MM.1S (cell line): ENCODE results near the gene DNAJC3.
A peak's percentile ranks its signal among the peaks of the same experiment; 100 is the strongest.
"Not testable (repeated sequence)": the region's sequence is repeated elsewhere in the genome, so short reads cannot be mapped to it uniquely, and the experiment has no call there.

Source experiments
- DNase-seq: peaks from one replicate; pipeline ENCODE4 v3.0.0-alpha.2; 2015
- H2AFZ ChIP-seq: fragments of 300-600 bp; sonication (generic); 2 replicates; pipeline ENCODE4 v1.6.0; 2016; ENCODE audit warnings: antibody characterized with exemption, low read length
- H3F3A ChIP-seq: fragments of 300-600 bp; sonication (generic); 2 replicates; pipeline ENCODE4 v1.6.1; 2016; ENCODE audit warnings: mild to moderate bottlenecking, antibody characterized with exemption, low read length, moderate library complexity, mixed read lengths; ENCODE audit not compliant: insufficient read depth
- H3K27ac ChIP-seq: fragments of 300-600 bp; sonication (generic); 2 replicates; pipeline ENCODE4 v1.5.1; 2016; ENCODE audit warnings: mild to moderate bottlenecking, low read length
- H3K27me3 ChIP-seq: fragments of 300-600 bp; sonication (generic); replicated peaks from 2 replicates; pipeline ENCODE4 v1.6.0; 2016; ENCODE audit warnings: low read length; ENCODE audit not compliant: insufficient read depth
- H3K36me3 ChIP-seq: fragments of 300-600 bp; sonication (generic); replicated peaks from 2 replicates; pipeline ENCODE4 v1.6.1; 2016; ENCODE audit warnings: mild to moderate bottlenecking, low read length, mixed read lengths; ENCODE audit not compliant: insufficient read depth
- H3K4me1 ChIP-seq: fragments of 300-600 bp; sonication (generic); 2 replicates; pipeline ENCODE4 v1.6.1; 2016; ENCODE audit warnings: low read length, mixed read lengths
- H3K4me2 ChIP-seq: fragments of 300-600 bp; sonication (generic); 2 replicates; pipeline ENCODE4 v1.6.0; 2016; ENCODE audit warnings: low read depth, low read length
- H3K4me3 ChIP-seq: fragments of 300-600 bp; sonication (generic); 2 replicates; pipeline ENCODE4 v1.5.1; 2016; ENCODE audit warnings: low read length, mixed read lengths
- H3K79me2 ChIP-seq: fragments of 300-600 bp; sonication (generic); 2 replicates; pipeline ENCODE4 v1.6.1; 2016; ENCODE audit warnings: mixed run types, low read length, mixed read lengths
- H3K9ac ChIP-seq: fragments of 300-600 bp; sonication (generic); 2 replicates; pipeline ENCODE4 v1.6.1; 2016; ENCODE audit warnings: low read length, mixed read lengths
- H3K9me2 ChIP-seq: fragments of 300-600 bp; sonication (generic); replicated peaks from 2 replicates; pipeline ENCODE4 v1.6.1; 2016; ENCODE audit warnings: mild to moderate bottlenecking, low read length, mixed read lengths; ENCODE audit not compliant: insufficient read depth
- H3K9me3 ChIP-seq: fragments of 300-600 bp; sonication (generic); replicated peaks from 2 replicates; pipeline ENCODE4 v1.6.1; 2016; ENCODE audit warnings: mild to moderate bottlenecking, low read length, mixed read lengths; ENCODE audit not compliant: insufficient read depth
- H4K20me1 ChIP-seq: fragments of 300-600 bp; sonication (generic); 2 replicates; pipeline ENCODE4 v1.6.1; 2016; ENCODE audit warnings: mild to moderate bottlenecking, low read length, moderate library complexity, mixed read lengths; ENCODE audit not compliant: insufficient read depth
- CTCF ChIP-seq: fragments of 300-600 bp; sonication (generic); IDR thresholded peaks from 2 replicates; pipeline ENCODE4 v1.5.1; 2016; ENCODE audit warnings: antibody characterized with exemption, low read length, mixed read lengths
- EZH2 ChIP-seq: fragments of 300-600 bp; sonication (generic); optimal IDR thresholded peaks from 2 replicates; pipeline ENCODE3; 2017; ENCODE audit warnings: low read depth, mild to moderate bottlenecking, antibody characterized with exemption, low read length, mixed read lengths
- EZH2phosphoT487 ChIP-seq: fragments of 300-600 bp; sonication (generic); IDR thresholded peaks from 2 replicates; pipeline ENCODE4 v1.6.1; 2018; ENCODE audit warnings: antibody characterized with exemption, low read length

DNAJC3 gene

GRCh38 chr13:95710313-95710712 is 33.4 kb downstream of the DNAJC3 start:
- Histone ChIP-seq H3K4me1 (no peaks in the 10 kb centered on the region), H3K79me2 (peaks cover 27% of the 10 kb centered on the region), H3K27ac (no peak overlapping the region), H3K9me3 (no peaks in the 10 kb centered on the region), H3K27me3 (no peaks in the 10 kb centered on the region), H3K4me3 (no peak overlapping the region), H3K36me3 (no peaks in the 10 kb centered on the region; the same call in 1 of the 2 replicates), H2AFZ (no peak overlapping the region), H3K9me2 (no peaks in the 10 kb centered on the region), H4K20me1 (peaks cover 5% of the 10 kb centered on the region; the same call in 1 of the 2 replicates), H3F3A (no peaks in the 10 kb centered on the region), H3K9ac (no peak overlapping the region), H3K4me2 (no peak overlapping the region)
- DNase-seq, result no peak
- no peak for TF ChIP-seq EZH2phosphoT487
- TF ChIP-seq CTCF, result no peak
- no peak for TF ChIP-seq EZH2

GRCh38 chr13:95712846-95713245 is 35.9 kb downstream of the DNAJC3 start:
- H3K27me3 ChIP-seq, result not testable (repeated sequence)
- H3K79me2 ChIP-seq, result peaks cover 47% of the 10 kb centered on the region

GRCh38 chr13:95713651-95714050 is 36.7 kb downstream of the DNAJC3 start:
- Histone ChIP-seq H3K9me2 (no peaks in the 10 kb centered on the region), H3F3A (no peaks in the 10 kb centered on the region), H2AFZ (no peak overlapping the region), H4K20me1 (peaks cover 5% of the 10 kb centered on the region; the same call in 1 of the 2 replicates), H3K79me2 (peaks cover 53% of the 10 kb centered on the region), H3K4me1 (no peaks in the 10 kb centered on the region), H3K4me3 (no peak overlapping the region), H3K27me3 (no peaks in the 10 kb centered on the region), H3K27ac (no peak overlapping the region), H3K36me3 (peaks cover 3% of the 10 kb centered on the region; the same call in 1 of the 2 replicates), H3K9me3 (no peaks in the 10 kb centered on the region), H3K4me2 (no peak overlapping the region), H3K9ac (no peak overlapping the region)
- peak; percentile 4 for DNase-seq
- TF ChIP-seq CTCF (no peak), EZH2phosphoT487 (no peak), EZH2 (no peak)

More at GRCh38 chr13:95712846-95713245, 35.9 kb downstream of the DNAJC3 start:
- H3K36me3 ChIP-seq, H3K4me3 ChIP-seq, H3K9me2 ChIP-seq, H4K20me1 ChIP-seq, H3K9ac ChIP-seq, H3K4me2 ChIP-seq, H3K9me3 ChIP-seq, H2AFZ ChIP-seq, H3F3A ChIP-seq, DNase-seq, H3K4me1 ChIP-seq, H3K27ac ChIP-seq: not testable (repeated sequence)

- no peaks in the 10 kb centered on the region for H3K9me2 ChIP-seq
- H2AFZ ChIP-seq, result no peak overlapping the region
- peaks cover 5% of the 10 kb centered on the region; the same call in 1 of the 2 replicates for H4K20me1 ChIP-seq
- H3K4me3 ChIP-seq, result no peak overlapping the region
- H3K4me1 ChIP-seq, result no peaks in the 10 kb centered on the region
- H3F3A ChIP-seq, result no peaks in the 10 kb centered on the region
- H3K9me3 ChIP-seq, result no peaks in the 10 kb centered on the region
- peak; percentile 2 for DNase-seq
- H3K36me3 ChIP-seq, result peaks cover 3% of the 10 kb centered on the region; the same call in 1 of the 2 replicates
- no peak for TF ChIP-seq EZH2
- no peak for TF ChIP-seq EZH2phosphoT487
- H3K4me2 ChIP-seq, result no peak overlapping the region
- no peak overlapping the region for H3K9ac ChIP-seq
- H3K79me2 ChIP-seq, result peaks cover 59% of the 10 kb centered on the region
- no peaks in the 10 kb centered on the region for H3K27me3 ChIP-seq
- H3K27ac ChIP-seq, result no peak overlapping the region
Measured at GRCh38 chr13:95714142-95714832, 37.3 kb downstream of the DNAJC3 start.
